ENCODE measurements around the gene CSMD2. TPM values are rescaled to one million over a fixed set of nuclear protein-coding genes. Genes with fewer than 3 reads are reported as not detected.

CSMD2 gene
- total and polyA plus RNA-seq, 2 donors from 2014 or later = 0.47 TPM; not detected in 1

DNA sequence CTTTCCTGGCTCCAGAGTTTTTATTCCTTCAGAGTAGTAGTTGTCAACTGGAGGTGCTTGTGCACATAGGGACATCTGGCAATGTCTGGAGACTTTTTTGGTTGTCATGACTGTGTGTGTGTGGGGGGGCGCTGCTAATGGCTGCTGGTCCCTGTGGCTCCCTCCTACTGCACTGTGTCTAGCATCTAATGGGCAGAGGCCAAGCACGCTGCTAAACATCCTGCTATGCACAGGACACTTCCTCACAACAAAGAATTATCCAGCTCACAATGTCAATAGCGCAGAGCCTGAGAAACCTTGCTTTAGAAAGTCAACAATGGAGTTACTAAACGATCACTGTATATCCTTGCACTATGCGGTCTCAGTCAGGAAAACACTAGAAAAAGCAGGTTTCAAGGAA lies 320.9 kb downstream of the CSMD2 start:
- Histone ChIP-seq H3K27ac (ENCODE audit: low read depth in 2 of 2, low read length in 2 of 2) (no peak overlapping the region), H3K9me3 (ENCODE audit: control insufficient read depth in 2 of 3, insufficient read depth in 1 of 3, low read length in 3 of 3) (no peaks in the 10 kb centered on the region), H3K4me1 (ENCODE audit: control insufficient read depth in 2 of 3, insufficient read depth in 2 of 3, low read depth in 1 of 3, low read length in 3 of 3) (no peaks in the 10 kb centered on the region), H3K27me3 (ENCODE audit: control insufficient read depth, insufficient read depth, low read length) (no peaks in the 10 kb centered on the region), H3K9ac (ENCODE audit: low read length in 3 of 3) (no peak overlapping the region), H3K4me3 (ENCODE audit: low read length in 3 of 3) (no peak overlapping the region), H3K36me3 (ENCODE audit: control insufficient read depth in 2 of 3, insufficient read depth in 3 of 3, low read length in 3 of 3) (no peaks in the 10 kb centered on the region)
- TF ChIP-seq, protein P1, sequence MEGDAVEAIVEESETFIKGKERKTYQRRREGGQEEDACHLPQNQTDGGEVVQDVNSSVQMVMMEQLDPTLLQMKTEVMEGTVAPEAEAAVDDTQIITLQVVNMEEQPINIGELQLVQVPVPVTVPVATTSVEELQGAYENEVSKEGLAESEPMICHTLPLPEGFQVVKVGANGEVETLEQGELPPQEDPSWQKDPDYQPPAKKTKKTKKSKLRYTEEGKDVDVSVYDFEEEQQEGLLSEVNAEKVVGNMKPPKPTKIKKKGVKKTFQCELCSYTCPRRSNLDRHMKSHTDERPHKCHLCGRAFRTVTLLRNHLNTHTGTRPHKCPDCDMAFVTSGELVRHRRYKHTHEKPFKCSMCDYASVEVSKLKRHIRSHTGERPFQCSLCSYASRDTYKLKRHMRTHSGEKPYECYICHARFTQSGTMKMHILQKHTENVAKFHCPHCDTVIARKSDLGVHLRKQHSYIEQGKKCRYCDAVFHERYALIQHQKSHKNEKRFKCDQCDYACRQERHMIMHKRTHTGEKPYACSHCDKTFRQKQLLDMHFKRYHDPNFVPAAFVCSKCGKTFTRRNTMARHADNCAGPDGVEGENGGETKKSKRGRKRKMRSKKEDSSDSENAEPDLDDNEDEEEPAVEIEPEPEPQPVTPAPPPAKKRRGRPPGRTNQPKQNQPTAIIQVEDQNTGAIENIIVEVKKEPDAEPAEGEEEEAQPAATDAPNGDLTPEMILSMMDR (IDR thresholded peaks at IDR 0.05; ENCODE audit: borderline replicate concordance, extremely low read depth, insufficient read depth) = no peak
- FAIRE-seq (no peak), DNase-seq (peak in 1 of 5 donors; percentile 8)
- intact Hi-C loops (cut with DNase I) = no loop called here

DNA sequence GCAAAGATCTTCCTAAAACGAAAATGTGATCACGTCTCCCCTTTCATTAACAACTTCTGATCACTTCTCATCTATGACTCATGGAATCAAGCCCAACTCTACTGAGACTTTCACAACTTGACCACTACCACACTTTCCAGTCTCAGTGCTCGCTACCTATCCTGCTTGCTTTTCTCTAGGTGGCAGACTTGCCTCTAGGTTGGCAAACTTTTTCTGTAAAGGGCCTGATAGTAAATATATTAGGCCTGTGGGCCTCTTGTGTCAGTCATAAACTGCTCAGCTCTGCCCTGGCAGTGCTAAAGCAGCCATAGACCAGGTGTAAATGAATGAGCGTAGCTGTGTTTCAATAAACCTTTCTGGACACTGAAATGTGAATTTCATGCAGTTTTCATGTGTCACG lies 322.7 kb downstream of the CSMD2 start:
- no peak overlapping the region for H3K4me3 ChIP-seq (ENCODE audit: low read length in 3 of 3)
- no peaks in the 10 kb centered on the region for H3K36me3 ChIP-seq (ENCODE audit: control insufficient read depth in 2 of 3, insufficient read depth in 3 of 3, low read length in 3 of 3)
- no peak overlapping the region for H3K27ac ChIP-seq (ENCODE audit: low read depth in 2 of 2, low read length in 2 of 2)
- DNase-seq (no peak), FAIRE-seq (no peak)
- TF ChIP-seq, protein P1 (IDR thresholded peaks at IDR 0.05; ENCODE audit: borderline replicate concordance, extremely low read depth, insufficient read depth) = no peak
- intact Hi-C loops (cut with DNase I) = no loop called here
- H3K4me1 ChIP-seq (ENCODE audit: control insufficient read depth in 2 of 3, insufficient read depth in 2 of 3, low read depth in 1 of 3, low read length in 3 of 3) = no peaks in the 10 kb centered on the region
- H3K9me3 ChIP-seq (ENCODE audit: control insufficient read depth in 2 of 3, insufficient read depth in 1 of 3, low read length in 3 of 3) = no peaks in the 10 kb centered on the region
- no peaks in the 10 kb centered on the region for H3K27me3 ChIP-seq (ENCODE audit: control insufficient read depth, insufficient read depth, low read length)
- H3K9ac ChIP-seq (ENCODE audit: low read length in 3 of 3) = no peak overlapping the region

DNA sequence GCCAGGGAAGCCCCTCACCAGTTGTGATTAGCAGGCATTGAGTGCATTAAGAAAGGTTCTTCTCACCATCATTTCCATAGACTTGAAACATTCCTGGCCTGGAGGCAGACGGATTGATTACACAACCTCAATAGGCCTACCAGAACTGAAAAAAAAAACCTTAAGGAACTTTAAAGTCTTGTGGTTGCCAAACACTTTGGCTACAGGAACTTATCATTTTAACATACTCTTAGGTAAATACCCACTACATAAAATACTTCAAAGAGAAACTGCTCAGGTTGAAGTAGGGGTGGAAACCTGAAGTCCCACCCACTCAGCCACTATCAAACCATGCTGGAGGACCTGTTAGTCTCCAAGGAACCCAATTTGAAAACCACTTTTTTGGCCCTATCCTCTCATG lies 323.5 kb downstream of the CSMD2 start:
- TF ChIP-seq, protein P1 (IDR thresholded peaks at IDR 0.05; ENCODE audit: borderline replicate concordance, extremely low read depth, insufficient read depth) = no peak
- intact Hi-C loops (cut with DNase I) = no loop called here
- Histone ChIP-seq H3K4me1 (ENCODE audit: control insufficient read depth in 2 of 3, insufficient read depth in 2 of 3, low read depth in 1 of 3, low read length in 3 of 3) (no peaks in the 10 kb centered on the region), H3K4me3 (ENCODE audit: low read length in 3 of 3) (no peak overlapping the region), H3K9me3 (ENCODE audit: control insufficient read depth in 2 of 3, insufficient read depth in 1 of 3, low read length in 3 of 3) (no peaks in the 10 kb centered on the region), H3K9ac (ENCODE audit: low read length in 3 of 3) (no peak overlapping the region), H3K27ac (ENCODE audit: low read depth in 2 of 2, low read length in 2 of 2) (no peak overlapping the region), H3K27me3 (ENCODE audit: control insufficient read depth, insufficient read depth, low read length) (no peaks in the 10 kb centered on the region), H3K36me3 (ENCODE audit: control insufficient read depth in 2 of 3, insufficient read depth in 3 of 3, low read length in 3 of 3) (no peaks in the 10 kb centered on the region)
- DNase-seq = no peak
- FAIRE-seq = no peak

DNA sequence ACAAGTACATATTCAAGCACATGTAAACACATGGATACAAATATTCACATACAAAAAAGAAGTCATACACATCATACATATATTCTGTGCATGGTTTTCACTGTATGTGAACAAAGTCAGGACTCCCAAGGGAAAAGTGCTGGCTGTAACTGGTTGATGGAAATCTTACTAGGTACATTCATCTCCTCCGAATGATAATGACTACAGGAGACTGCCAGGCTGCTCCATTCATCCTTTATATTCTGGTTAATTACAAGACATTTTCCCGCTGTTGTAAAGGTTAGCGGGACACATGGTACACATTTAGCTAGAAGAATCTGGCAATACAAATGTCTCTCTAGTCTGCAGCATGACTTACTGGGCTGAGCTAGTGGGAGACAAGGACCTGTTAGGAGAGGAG lies 327.4 kb downstream of the CSMD2 start:
- Histone ChIP-seq H3K9ac (ENCODE audit: low read length in 3 of 3) (no peak overlapping the region), H3K27me3 (ENCODE audit: control insufficient read depth, insufficient read depth, low read length) (no peaks in the 10 kb centered on the region), H3K27ac (ENCODE audit: low read depth in 2 of 2, low read length in 2 of 2) (no peak overlapping the region), H3K36me3 (ENCODE audit: control insufficient read depth in 2 of 3, insufficient read depth in 3 of 3, low read length in 3 of 3) (no peaks in the 10 kb centered on the region), H3K4me3 (ENCODE audit: low read length in 3 of 3) (no peak overlapping the region), H3K4me1 (ENCODE audit: control insufficient read depth in 2 of 3, insufficient read depth in 2 of 3, low read depth in 1 of 3, low read length in 3 of 3) (no peaks in the 10 kb centered on the region), H3K9me3 (ENCODE audit: control insufficient read depth in 2 of 3, insufficient read depth in 1 of 3, low read length in 3 of 3) (no peaks in the 10 kb centered on the region)
- DNase-seq (no peak), FAIRE-seq (no peak)
- intact Hi-C loops (cut with DNase I) = no loop called here
- TF ChIP-seq, protein P1 (IDR thresholded peaks at IDR 0.05; ENCODE audit: borderline replicate concordance, extremely low read depth, insufficient read depth) = no peak

All from kidney (tissue), 14 donors.